ENCODE data around the gene CDK5R1.
"Not testable (repeated sequence)": the region's sequence is repeated elsewhere in the genome, so short reads cannot be mapped to it uniquely, and the experiment has no call there.

CDK5R1 gene

DNA sequence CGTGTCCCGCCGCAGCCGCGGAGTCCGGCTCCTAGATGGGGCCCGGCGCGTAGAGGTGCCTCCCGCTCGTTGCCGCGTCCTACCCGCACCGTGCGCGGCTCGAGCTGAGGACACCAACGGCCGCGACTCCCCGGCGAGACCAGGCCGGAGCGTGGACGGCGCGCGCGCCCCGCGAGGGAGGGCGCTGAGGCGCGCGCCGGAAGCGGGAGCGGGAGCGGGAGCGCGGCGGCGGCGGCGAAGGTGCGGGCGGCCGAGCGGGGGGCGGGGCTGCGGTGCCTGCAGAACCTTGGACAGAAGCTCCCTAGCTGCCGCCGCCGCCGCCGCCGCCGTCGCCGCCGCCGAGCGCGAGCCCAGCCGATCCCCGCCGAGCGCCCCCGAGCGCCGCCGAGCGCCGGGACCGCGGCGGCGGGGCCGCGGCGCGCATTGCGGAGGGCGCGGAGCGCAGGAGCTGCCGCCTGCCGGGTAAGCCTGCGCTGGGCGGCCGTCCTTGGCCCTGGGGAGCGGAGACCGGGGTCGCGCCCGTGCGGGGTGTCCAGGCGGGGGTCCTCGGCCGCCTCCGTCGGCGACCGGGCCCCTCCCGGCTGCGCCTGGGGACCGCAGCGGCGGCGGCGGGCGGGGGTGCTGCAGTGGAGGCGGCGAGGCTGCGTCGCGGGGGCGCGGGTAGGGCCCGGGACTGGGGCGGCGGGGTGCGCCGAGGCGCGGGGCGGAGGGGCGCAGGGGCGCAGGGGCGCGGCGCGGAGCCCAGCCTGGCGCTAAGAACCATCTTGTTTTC is at the start of gene CDK5R1:
Gene CDK5R1 (plus strand): TSS at position 293 of the 772 bp plus-strand sequence. CDS start 628 bp downstream, outside the sequence.
- DNase-seq, result peak; percentile 67

DNA sequence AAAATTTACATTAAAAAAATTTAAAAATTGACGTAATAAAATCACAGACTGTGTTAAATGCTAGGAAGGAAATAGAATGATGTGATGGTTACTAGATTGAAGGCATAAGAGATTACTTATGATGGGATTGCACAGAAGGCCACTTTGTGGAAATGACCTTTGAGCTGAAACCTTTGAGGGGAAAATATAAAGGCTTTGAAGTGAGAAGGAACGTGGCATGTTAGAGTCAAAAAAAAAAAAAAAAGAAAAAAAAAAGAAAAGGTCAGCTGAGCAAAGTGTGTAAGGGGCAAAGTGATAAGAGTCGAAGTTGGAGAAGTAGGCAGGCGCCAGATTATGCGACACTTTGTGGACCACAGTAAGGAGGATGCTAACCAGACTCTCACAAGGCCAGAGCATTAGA is 46.1 kb upstream of the CDK5R1 start:
- no peak for DNase-seq

- DNase-seq, result no peak
Observed at GRCh38 chr17:32441886-32442285, 44.9 kb upstream of the CDK5R1 start.

DNA sequence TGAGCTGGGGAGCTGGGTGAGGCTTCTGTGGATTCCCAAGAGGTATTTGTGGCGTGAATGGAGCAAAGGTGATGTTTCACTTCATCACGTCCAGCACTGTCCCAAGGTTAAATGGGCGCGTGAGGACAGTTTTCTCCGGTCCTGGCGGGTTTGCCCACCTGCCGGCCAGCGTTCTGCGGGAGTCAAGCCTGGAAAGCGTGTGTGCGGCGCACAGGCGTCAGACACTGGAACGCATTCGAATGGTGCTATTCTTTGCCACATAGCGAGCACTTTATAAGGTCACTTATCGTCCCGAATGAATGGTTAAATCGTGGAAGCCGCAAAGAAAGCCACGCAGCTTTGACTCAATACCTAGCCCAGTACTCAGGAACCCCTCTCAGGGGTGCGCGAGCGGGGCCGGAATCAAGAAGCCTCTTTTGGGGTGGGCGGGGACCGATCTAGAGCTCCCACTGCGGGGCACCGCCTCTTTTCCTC is 42.9 kb upstream of the CDK5R1 start:
- no peak for DNase-seq

GRCh38 chr17:32444301-32445073 is 42.3 kb upstream of the CDK5R1 start, which contains the start of gene PSMD11:
TSS of gene PSMD11 (plus strand) at chr17:32444510. CDS start at chr17:32444524, 14 bp downstream.
- peak; percentile 96 for DNase-seq

DNA sequence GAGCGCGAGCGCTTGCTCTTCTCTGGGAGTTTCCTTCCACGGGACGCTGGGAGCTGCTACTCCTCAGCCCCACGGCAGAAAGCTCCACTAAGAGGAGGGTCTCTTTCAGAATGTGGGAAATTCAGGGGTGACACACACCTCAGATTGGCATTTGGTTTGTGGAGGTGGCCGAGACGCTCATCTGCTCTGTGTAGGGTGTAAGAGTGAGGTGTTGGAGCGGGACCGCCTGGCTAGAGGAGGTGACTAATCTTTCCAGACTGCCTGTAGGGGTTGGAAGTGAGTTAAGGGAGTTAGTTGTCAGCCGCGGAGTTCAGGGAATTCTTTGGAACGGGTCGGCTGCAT is 41.7 kb upstream of the CDK5R1 start:
- no peak for DNase-seq

GRCh38 chr17:32445497-32445896 is 41.3 kb upstream of the CDK5R1 start:
- DNase-seq, result no peak

DNA sequence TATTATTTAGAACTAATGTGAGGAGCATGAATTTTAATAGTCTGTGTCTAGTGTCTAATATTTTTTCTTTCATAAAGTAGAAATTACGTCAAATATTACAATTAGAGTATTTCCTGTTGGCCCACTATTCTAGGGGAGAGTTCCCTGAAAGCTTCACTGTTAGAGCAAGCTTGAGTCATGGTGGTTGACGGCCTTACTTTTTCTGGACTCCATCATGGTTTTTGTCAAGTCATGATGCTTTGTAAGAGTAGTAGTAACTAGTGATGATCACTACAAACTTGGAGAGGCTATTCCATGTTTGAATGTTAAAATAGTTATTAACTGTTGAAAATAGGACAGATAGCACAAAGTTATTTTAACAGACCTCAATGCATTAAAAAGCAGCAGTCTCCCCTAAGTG is 40.8 kb upstream of the CDK5R1 start:
- DNase-seq, result no peak

DNA sequence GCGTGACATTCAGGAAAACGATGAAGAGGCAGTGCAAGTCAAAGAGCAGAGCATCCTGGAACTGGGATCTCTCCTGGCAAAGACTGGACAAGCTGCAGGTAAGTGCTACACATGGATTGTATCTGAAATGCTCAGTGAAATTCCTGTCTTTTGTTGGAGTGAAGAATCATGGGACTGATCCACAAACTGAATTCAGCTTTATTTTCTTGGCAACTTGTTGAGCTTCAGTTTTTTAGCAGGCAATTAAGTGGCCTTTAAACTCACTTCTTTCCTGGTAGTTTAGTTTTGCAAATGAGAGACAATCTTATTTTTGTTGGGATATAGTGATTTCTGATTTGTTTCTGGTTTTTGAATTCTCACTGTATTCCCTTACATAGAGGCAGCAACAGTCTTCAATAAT is 39.8 kb upstream of the CDK5R1 start:
- DNase-seq, result no peak

GRCh38 chr17:32449963-32450362 is 36.8 kb upstream of the CDK5R1 start:
- no peak for DNase-seq

- not testable (repeated sequence) for DNase-seq
Observed at GRCh38 chr17:32450379-32450778, 36.4 kb upstream of the CDK5R1 start.

GRCh38 chr17:32451879-32452278 is 34.9 kb upstream of the CDK5R1 start:
- no peak for DNase-seq

- no peak for DNase-seq
Observed at GRCh38 chr17:32452281-32452680, 34.5 kb upstream of the CDK5R1 start.

- DNase-seq, result no peak
Observed at GRCh38 chr17:32453370-32453769, 33.4 kb upstream of the CDK5R1 start.

GRCh38 chr17:32458371-32458770 is 28.4 kb upstream of the CDK5R1 start:
- DNase-seq, result no peak

GRCh38 chr17:32460054-32460453 is 26.7 kb upstream of the CDK5R1 start:
- DNase-seq, result no peak

DNA sequence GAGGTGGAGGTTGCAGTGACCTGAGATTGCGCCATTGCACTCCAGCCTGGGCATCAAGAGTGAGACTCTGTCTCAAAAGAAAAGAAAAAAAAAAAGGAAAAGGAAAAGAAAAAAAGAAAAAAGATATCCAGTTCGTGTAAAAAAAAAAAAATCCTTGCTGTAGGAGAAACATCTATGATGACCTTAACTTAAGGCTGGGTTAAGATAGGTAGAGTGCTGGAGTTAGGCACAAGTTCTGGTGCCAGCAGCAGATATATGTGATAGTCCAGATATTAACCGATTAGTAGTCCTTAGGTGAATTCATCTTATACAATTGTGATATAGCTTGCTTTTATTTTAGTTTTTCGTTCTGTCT is 25.3 kb upstream of the CDK5R1 start:
- no peak for DNase-seq

DNA sequence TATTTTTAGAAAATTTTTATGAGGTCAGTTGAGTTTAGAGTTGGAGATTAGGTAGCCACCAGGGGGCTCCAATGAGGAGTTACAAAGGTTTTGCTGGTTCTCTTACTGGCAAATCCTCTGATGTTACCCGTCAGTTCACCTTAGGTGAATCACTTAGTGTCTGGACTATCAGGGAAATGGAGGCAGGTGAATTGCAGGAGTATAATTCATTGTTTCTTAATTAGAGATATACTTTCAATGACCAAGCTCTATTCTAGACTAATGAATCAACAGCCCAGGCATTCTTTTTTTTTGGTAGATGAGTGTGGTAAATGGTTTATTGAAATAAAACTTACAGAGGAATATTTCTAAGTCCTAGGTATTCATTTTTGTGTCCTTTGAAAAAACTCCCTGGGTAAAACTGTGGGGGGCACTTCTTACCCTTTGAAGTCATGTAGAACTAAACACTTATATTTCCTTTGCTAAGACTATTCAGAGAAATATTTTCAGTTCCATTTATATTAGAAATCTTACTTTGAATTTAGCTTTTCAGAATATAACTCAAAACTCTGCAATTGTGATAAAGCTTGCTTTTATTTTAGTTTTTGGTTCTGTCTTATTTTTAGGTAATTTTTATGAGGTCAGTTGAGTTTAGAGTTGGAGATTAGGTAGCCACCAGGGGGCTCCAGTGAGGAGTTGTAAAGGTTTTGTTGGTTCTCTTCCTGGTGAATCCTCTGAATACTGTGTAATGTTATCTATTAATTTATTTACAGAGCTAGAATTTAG is 24.8 kb upstream of the CDK5R1 start:
- peak; percentile 37 for DNase-seq

DNA sequence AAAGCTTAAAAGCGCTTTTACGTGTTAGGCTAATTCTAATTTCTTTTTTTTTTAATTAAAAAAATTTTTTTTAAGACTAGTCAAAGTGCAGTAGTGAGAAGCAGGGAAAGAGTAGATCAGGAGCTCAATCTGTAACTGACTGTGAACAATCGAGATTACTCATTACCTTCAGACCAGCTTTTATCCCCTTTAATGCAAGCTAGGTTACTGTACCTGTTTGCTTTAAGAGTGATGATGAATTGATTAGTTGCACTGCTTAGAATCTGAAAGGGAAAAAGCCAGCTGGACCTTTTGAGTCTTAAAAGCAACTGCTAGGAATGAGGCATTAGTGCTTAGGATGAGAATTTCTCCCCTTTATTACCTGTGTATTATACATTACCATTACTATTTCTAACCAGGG is 23.5 kb upstream of the CDK5R1 start:
- DNase-seq, result no peak

DNA sequence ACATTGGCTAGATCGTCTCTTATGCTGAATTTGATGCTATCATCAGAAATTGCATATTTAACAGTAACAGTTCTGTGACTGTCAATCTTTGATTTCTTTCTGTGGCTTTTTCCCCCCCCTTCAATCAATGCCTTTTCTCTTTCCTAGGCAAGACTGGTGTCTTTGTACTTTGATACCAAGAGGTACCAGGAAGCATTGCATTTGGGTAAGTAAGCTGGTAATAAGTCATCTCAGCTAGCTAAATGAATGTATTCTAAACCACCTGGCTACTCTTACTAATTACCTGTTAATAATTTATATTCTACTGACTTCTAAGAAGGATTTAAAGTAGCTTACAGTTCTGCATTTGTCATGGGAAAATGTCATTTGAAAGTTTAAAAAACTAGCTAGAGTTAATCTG is 22.4 kb upstream of the CDK5R1 start:
- no peak for DNase-seq

GRCh38 chr17:32467949-32468348 is 18.8 kb upstream of the CDK5R1 start:
- DNase-seq, result no peak

- DNase-seq, result no peak
Observed at GRCh38 chr17:32470405-32471167, 16.2 kb upstream of the CDK5R1 start.

- no peak for DNase-seq
Observed at GRCh38 chr17:32471652-32472051, 15.1 kb upstream of the CDK5R1 start.

Measured in NCI-H1092 (cell line).